Panc1 (cell line): ENCODE data around the gene EVI5. TPM values are rescaled to one million over a fixed set of nuclear protein-coding genes. Genes with fewer than 3 reads are reported as not detected.

Experiments
- ATAC-seq: fragments of 200-7000 bp; cut with Tn5 transposase; 2 replicates; pipeline ENCODE4 v1.9.1; 2020; ENCODE audit warnings: mild to moderate bottlenecking, moderate library complexity
- BruUV-seq: library from RNA; stranded (reverse); fragments of 400-500 nt; replicated peaks from 2 replicates; lab custom pipeline; 2021; lab: Mats Ljungman, UMichigan
- CTCF ChIA-PET: fragments of 300-600 bp; sonication (Branson Sonifier 250); formaldehyde crosslinking; loops from one replicate; lab custom pipeline; 2022; ENCODE audit warnings: antibody characterized with exemption; lab: Charles Lee
- POLR2A ChIA-PET: fragments of 300-600 bp; sonication (Branson Sonifier 250); formaldehyde crosslinking; loops from one replicate; lab custom pipeline; 2022; ENCODE audit warnings: antibody characterized with exemption; lab: Charles Lee
- DNase-seq: peaks from one replicate; pipeline ENCODE4 v3.0.0-alpha.2; 2010; ENCODE audit warnings: low read depth, low spot score
- H3K27ac ChIP-seq: 2 replicates; pipeline ENCODE4 v1.5.1; 2011; ENCODE audit warnings: mild to moderate bottlenecking, low read length, inconsistent platforms
- H3K27me3 ChIP-seq: fragments of 200-500 bp; sonication (Bioruptor generic); 2 replicates; pipeline ENCODE4 v1.6.0; 2014; ENCODE audit warnings: low read length, inconsistent platforms; ENCODE audit not compliant: control insufficient read depth, insufficient read depth
- H3K36me3 ChIP-seq: fragments of 200-500 bp; sonication (Bioruptor generic); 2 replicates; pipeline ENCODE4 v1.5.1; 2014; ENCODE audit warnings: inconsistent platforms, mild to moderate bottlenecking, low read length, moderate library complexity; ENCODE audit not compliant: control insufficient read depth, insufficient read depth
- H3K4me1 ChIP-seq: 2 replicates; pipeline ENCODE4 v1.5.1; 2011; ENCODE audit warnings: inconsistent platforms, mild to moderate bottlenecking, low read length, moderate library complexity; ENCODE audit not compliant: control insufficient read depth, insufficient read depth
- H3K4me3 ChIP-seq, 2 experiments: 2 replicates each; pipeline ENCODE4 v1.5.1; 2011 to 2012; ENCODE audit warnings: low read depth in 2 of 2, low read length in 2 of 2, mild to moderate bottlenecking in 2 of 2, inconsistent platforms in 1 of 2, moderate library complexity in 1 of 2
- H3K9me3 ChIP-seq: fragments of 200-500 bp; sonication (Bioruptor generic); 2 replicates; pipeline ENCODE4 v1.5.1; 2014; ENCODE audit warnings: low read depth, mild to moderate bottlenecking, inconsistent platforms, low read length, moderate library complexity; ENCODE audit not compliant: control insufficient read depth, insufficient read depth
- POLR2AphosphoS5 ChIP-seq: IDR thresholded peaks from 2 replicates; pipeline ENCODE4 v1.6.1; 2012; ENCODE audit warnings: mild to moderate bottlenecking, low read depth, low read length, moderate library complexity
- SIN3A ChIP-seq: IDR thresholded peaks from 2 replicates; pipeline ENCODE4 v1.6.1; 2012; ENCODE audit warnings: low read depth, mild to moderate bottlenecking, low read length, moderate library complexity, borderline replicate concordance; ENCODE audit not compliant: insufficient read depth
- TCF7L2 ChIP-seq: IDR thresholded peaks from 2 replicates; pipeline ENCODE4 v1.6.1; 2011; ENCODE audit warnings: mild to moderate bottlenecking, low read depth, low read length, inconsistent platforms
- in situ Hi-C: cut with HindIII; loops from 2 replicates; pipeline ENCODE4 v1.10.0; 2016; ENCODE audit warnings: low sequenced_read_pairs, low pct_unique_long_range_greater_than_20kb
- intact Hi-C: fragments of 100-400 bp; cut with micrococcal nuclease; formaldehyde crosslinking; loops from one replicate; pipeline ENCODE4 v1.10.0; 2022; ENCODE audit not compliant: unreplicated experiment
- total RNA-seq: library from RNA; stranded (reverse); gene quantifications from one replicate; pipeline ENCODE4 v1.2.1, GENCODE V29; 2021; ENCODE audit not compliant: unreplicated experiment
- TF ChIP-seq, protein P1 (sequence below): fragments of 450-650 bp; IDR thresholded peaks from 2 replicates; pipeline ENCODE4 v1.5.1; 2017; ENCODE audit warnings: mild to moderate bottlenecking
- TF ChIP-seq, protein P2 (sequence below), 2 experiments: IDR thresholded peaks; 2 replicates each; pipeline ENCODE4 v1.6.1; 2011 to 2012; ENCODE audit warnings: low read depth in 2 of 2, control low read depth in 1 of 2, low read length in 1 of 2, mild to moderate bottlenecking in 1 of 2, moderate library complexity in 1 of 2; ENCODE audit not compliant: insufficient read depth in 1 of 2

Gene EVI5
- total RNA-seq, 1 experiment from 2014 or later = 21.2 TPM

DNA sequence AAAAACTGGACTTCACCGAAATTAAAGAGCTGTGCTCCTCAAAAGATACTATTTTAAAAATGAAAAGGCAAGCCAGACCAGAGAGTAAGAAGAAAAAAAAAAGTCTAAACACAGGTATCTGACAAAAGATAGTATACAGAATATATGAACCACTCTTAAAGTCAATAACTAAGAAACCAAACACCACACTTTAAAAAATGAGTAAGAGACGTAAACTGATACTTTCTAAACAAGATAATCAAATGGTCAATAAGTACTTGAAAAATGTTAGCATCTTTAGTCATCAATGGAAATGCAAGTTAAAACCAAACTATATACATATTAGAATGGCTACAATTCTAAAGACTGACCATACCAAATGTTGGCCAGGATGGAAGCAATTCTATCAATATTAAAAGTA is 77.6 kb downstream of the EVI5 start:
- H3K9me3 ChIP-seq = no peaks in the 10 kb centered on the region
- no peaks in the 10 kb centered on the region for H3K27me3 ChIP-seq
- no peak overlapping the region for H3K4me3 ChIP-seq
- ATAC-seq (no peak), DNase-seq (no peak)
- in situ Hi-C loops = no loop called here
- no TSS peak for BruUV-seq
- intact Hi-C loops = no loop called here
- no peak overlapping the region for H3K27ac ChIP-seq
- ChIA-PET CTCF (no interaction called here), POLR2A (no interaction called here)
- H3K36me3 ChIP-seq = no peaks in the 10 kb centered on the region
- no peaks in the 10 kb centered on the region for H3K4me1 ChIP-seq
- TF ChIP-seq, protein P1, sequence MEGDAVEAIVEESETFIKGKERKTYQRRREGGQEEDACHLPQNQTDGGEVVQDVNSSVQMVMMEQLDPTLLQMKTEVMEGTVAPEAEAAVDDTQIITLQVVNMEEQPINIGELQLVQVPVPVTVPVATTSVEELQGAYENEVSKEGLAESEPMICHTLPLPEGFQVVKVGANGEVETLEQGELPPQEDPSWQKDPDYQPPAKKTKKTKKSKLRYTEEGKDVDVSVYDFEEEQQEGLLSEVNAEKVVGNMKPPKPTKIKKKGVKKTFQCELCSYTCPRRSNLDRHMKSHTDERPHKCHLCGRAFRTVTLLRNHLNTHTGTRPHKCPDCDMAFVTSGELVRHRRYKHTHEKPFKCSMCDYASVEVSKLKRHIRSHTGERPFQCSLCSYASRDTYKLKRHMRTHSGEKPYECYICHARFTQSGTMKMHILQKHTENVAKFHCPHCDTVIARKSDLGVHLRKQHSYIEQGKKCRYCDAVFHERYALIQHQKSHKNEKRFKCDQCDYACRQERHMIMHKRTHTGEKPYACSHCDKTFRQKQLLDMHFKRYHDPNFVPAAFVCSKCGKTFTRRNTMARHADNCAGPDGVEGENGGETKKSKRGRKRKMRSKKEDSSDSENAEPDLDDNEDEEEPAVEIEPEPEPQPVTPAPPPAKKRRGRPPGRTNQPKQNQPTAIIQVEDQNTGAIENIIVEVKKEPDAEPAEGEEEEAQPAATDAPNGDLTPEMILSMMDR = no peak
- TF ChIP-seq, protein P2, sequence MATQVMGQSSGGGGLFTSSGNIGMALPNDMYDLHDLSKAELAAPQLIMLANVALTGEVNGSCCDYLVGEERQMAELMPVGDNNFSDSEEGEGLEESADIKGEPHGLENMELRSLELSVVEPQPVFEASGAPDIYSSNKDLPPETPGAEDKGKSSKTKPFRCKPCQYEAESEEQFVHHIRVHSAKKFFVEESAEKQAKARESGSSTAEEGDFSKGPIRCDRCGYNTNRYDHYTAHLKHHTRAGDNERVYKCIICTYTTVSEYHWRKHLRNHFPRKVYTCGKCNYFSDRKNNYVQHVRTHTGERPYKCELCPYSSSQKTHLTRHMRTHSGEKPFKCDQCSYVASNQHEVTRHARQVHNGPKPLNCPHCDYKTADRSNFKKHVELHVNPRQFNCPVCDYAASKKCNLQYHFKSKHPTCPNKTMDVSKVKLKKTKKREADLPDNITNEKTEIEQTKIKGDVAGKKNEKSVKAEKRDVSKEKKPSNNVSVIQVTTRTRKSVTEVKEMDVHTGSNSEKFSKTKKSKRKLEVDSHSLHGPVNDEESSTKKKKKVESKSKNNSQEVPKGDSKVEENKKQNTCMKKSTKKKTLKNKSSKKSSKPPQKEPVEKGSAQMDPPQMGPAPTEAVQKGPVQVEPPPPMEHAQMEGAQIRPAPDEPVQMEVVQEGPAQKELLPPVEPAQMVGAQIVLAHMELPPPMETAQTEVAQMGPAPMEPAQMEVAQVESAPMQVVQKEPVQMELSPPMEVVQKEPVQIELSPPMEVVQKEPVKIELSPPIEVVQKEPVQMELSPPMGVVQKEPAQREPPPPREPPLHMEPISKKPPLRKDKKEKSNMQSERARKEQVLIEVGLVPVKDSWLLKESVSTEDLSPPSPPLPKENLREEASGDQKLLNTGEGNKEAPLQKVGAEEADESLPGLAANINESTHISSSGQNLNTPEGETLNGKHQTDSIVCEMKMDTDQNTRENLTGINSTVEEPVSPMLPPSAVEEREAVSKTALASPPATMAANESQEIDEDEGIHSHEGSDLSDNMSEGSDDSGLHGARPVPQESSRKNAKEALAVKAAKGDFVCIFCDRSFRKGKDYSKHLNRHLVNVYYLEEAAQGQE (IDR thresholded peaks at IDR 0.05; ENCODE audit: insufficient read depth in 1 of 2, low read depth in 2 of 2, low read length in 1 of 2) = no peak
- TF ChIP-seq TCF7L2 (no peak), SIN3A (no peak), POLR2AphosphoS5 (no peak)

DNA sequence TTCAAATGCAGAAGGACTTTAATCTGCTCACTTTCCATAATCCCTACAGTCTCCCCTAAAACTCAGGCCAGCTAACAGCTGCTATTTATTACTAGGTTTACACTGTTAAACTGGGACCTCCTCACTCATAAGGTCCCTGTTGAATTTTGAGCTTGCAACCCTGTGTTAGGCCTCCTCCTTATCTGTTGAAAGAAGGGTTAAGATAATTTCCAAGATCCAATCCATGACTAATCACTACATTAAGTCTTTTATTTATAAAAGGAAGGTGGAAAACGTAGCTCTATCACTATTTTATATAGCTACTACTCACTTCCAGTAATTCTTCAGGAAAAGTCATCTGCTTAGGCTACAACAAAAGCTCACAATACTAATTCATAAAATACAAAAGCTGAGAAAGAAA is 79.5 kb downstream of the EVI5 start:
- intact Hi-C loops (no loop called here), in situ Hi-C loops (no loop called here)
- CTCF ChIA-PET = no interaction called here
- Histone ChIP-seq H3K27ac (no peak overlapping the region), H3K4me1 (no peaks in the 10 kb centered on the region), H3K27me3 (no peaks in the 10 kb centered on the region), H3K4me3 (no peak overlapping the region), H3K36me3 (no peaks in the 10 kb centered on the region), H3K9me3 (no peaks in the 10 kb centered on the region)
- DNase-seq (no peak), ATAC-seq (no peak)
- BruUV-seq = no TSS peak
- POLR2A ChIA-PET = no interaction called here
- TF ChIP-seq POLR2AphosphoS5 = no peak
- no peak for TF ChIP-seq TCF7L2
- TF ChIP-seq, protein P2 (IDR thresholded peaks at IDR 0.05; ENCODE audit: insufficient read depth in 1 of 2, low read depth in 2 of 2, low read length in 1 of 2) = no peak
- TF ChIP-seq, protein P1 = no peak
- no peak for TF ChIP-seq SIN3A
